ENCODE results near the gene CLEC16A.
"Not testable (repeated sequence)": the region's sequence is repeated elsewhere in the genome, so short reads cannot be mapped to it uniquely, and the experiment has no call there.

The CLEC16A gene

GRCh38 chr16:11088074-11088730 is 143.8 kb downstream of the CLEC16A start:
- no peak for DNase-seq

- no peak for DNase-seq
These were observed 144.5 kb downstream of the CLEC16A start for GRCh38 chr16:11088831-11089230.

GRCh38 chr16:11089504-11090124 is 145.2 kb downstream of the CLEC16A start:
- no peak for DNase-seq

GRCh38 chr16:11090232-11090631 is 145.9 kb downstream of the CLEC16A start:
- no peak for DNase-seq

- DNase-seq, result no peak
These were observed 146.8 kb downstream of the CLEC16A start for GRCh38 chr16:11091021-11091785.

GRCh38 chr16:11092788-11093571 is 148.6 kb downstream of the CLEC16A start:
- no peak for DNase-seq

GRCh38 chr16:11093572-11094074 is 149.3 kb downstream of the CLEC16A start:
- no peak for DNase-seq

GRCh38 chr16:11094075-11094856 is 149.9 kb downstream of the CLEC16A start:
- no peak for DNase-seq

GRCh38 chr16:11094857-11095565 is 150.6 kb downstream of the CLEC16A start:
- no peak for DNase-seq

GRCh38 chr16:11095935-11096334 is 151.6 kb downstream of the CLEC16A start:
- DNase-seq, result no peak

GRCh38 chr16:11097094-11097786 is 152.9 kb downstream of the CLEC16A start:
- no peak for DNase-seq

GRCh38 chr16:11097787-11098167 is 153.4 kb downstream of the CLEC16A start:
- no peak for DNase-seq

GRCh38 chr16:11098601-11099390 is 154.4 kb downstream of the CLEC16A start:
- DNase-seq, result no peak

- DNase-seq, result no peak
These were observed 155.4 kb downstream of the CLEC16A start for GRCh38 chr16:11099672-11100205.

GRCh38 chr16:11100239-11100750 is 155.9 kb downstream of the CLEC16A start:
- no peak for DNase-seq

- no peak for DNase-seq
These were observed 156.9 kb downstream of the CLEC16A start for GRCh38 chr16:11101283-11101682.

- DNase-seq, result no peak
These were observed 157.5 kb downstream of the CLEC16A start for GRCh38 chr16:11101695-11102522.

GRCh38 chr16:11102523-11102898 is 158.1 kb downstream of the CLEC16A start:
- no peak for DNase-seq

- not testable (repeated sequence) for DNase-seq
These were observed 158.9 kb downstream of the CLEC16A start for GRCh38 chr16:11103301-11103700.

Data from NCI-H526 (cell line).